Smooth muscle cell of trachea (primary cell): ENCODE measurements around the gene SUPT16H. TPM values are rescaled to one million over a fixed set of nuclear protein-coding genes. Genes with fewer than 3 reads are reported as not detected.

Experiments used
- total RNA-seq: library from RNA; depleted of rRNA; stranded (reverse); fragments of >200 nt; gene quantifications from 2 replicates; pipeline ENCODE4 v1.2.1, GENCODE V29; 2014

Gene SUPT16H
- 73.8 and 89.9 TPM in 2 replicates for total RNA-seq

DNA sequence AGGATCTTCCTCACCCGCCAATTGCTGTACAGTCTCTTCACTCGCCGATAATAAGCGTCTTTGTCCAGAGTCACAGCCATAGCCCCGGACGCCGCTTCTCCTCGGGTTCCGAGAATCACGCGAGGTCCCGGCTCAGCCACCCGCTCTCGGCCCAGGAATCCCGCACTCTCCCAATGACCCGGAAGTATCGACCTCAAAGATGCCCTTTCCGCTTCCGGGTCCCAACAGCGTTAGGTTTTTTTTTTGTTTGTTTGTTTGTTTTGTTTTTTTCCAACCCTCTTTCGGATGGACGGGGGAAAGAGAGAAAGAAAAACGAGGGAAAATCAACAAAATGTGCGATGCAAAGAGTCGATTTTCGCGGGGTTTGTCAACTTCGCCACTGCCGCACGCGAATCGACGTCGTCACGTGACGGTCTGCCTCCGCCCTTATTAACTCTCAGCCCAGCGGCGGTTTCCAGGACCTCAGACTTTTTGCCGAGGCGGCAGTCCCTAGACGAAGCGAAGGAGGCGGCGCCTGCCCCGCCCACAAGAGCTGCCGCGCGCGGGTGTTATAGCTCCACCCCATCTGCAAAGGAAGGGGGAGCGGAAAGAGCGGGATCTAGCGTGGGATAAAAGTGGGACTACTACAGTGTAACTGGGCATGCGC is at the start of gene SUPT16H:
Gene SUPT16H (minus strand): TSS at position 172 of the 646 bp plus-strand sequence. CDS start 92 bp downstream, at position 80.

Other genes with a start within 250 kb of the SUPT16H start
- 0.15 TPM in 1 of 2 replicates, not detected in the other for gene OR5AU1, start 228.0 kb downstream of the SUPT16H start, total RNA-seq
- gene HNRNPC, start 114.6 kb downstream of the SUPT16H start, total RNA-seq = 629 and 814 TPM in 2 replicates
- not detected in 2 replicates for gene RPGRIP1, start 103.9 kb downstream of the SUPT16H start, total RNA-seq
- 57.4 and 64.6 TPM in 2 replicates for gene CHD8, start 72.1 kb upstream of the SUPT16H start, total RNA-seq
- gene RAB2B, start 92.9 kb upstream of the SUPT16H start, total RNA-seq = 25.1 and 26.9 TPM in 2 replicates
- 33.7 and 47.6 TPM in 2 replicates for gene TOX4, start 93.2 kb upstream of the SUPT16H start, total RNA-seq
- 57.6 and 60.4 TPM in 2 replicates for gene METTL3, start 127.3 kb upstream of the SUPT16H start, total RNA-seq
- gene SALL2, start 142.3 kb upstream of the SUPT16H start, total RNA-seq = 4.2 and 6.0 TPM in 2 replicates
- not detected in 2 replicates for gene OR10G3, start 196.1 kb upstream of the SUPT16H start, total RNA-seq